DND-41 (cell line): ENCODE results near the gene SPPL2C.

ENCODE experiments used
- ATAC-seq: fragments of 200-7000 bp; cut with Tn5 transposase; 3 replicates; pipeline ENCODE4 v1.9.1; 2021; ENCODE audit warnings: low read depth; ENCODE audit not compliant: insufficient read depth
- DNase-seq: peaks from one replicate; pipeline ENCODE4 v3.0.0-alpha.2; 2020
- H2AFZ ChIP-seq: 2 replicates; pipeline ENCODE4 v1.6.0; 2012; ENCODE audit warnings: low read depth, low read length
- H3K27ac ChIP-seq: 2 replicates; pipeline ENCODE4 v1.5.1; 2012; ENCODE audit warnings: low read length, inconsistent platforms
- H3K27me3 ChIP-seq: fragments of 200-600 bp; sonication (generic); 2 replicates; pipeline ENCODE4 v1.6.0; 2012; ENCODE audit warnings: low read length, mild to moderate bottlenecking, inconsistent platforms; ENCODE audit not compliant: insufficient read depth, poor library complexity
- H3K36me3 ChIP-seq: 2 replicates; pipeline ENCODE4 v1.5.1; 2012; ENCODE audit warnings: low read length, inconsistent platforms; ENCODE audit not compliant: insufficient read depth
- H3K4me1 ChIP-seq: 2 replicates; pipeline ENCODE4 v1.5.1; 2012; ENCODE audit warnings: mild to moderate bottlenecking, low read length; ENCODE audit not compliant: insufficient read depth
- H3K4me2 ChIP-seq: 2 replicates; pipeline ENCODE4 v1.6.0; 2012; ENCODE audit warnings: mild to moderate bottlenecking, moderate library complexity, low read length, inconsistent platforms; ENCODE audit not compliant: insufficient read depth
- H3K4me3 ChIP-seq, 2 experiments: fragments of 200-600 bp in 1 of 2; shearing (Covaris generic) in 1 of 2; 2 replicates each; pipeline ENCODE4 v1.5.1; 2012 to 2016; ENCODE audit warnings: inconsistent platforms in 2 of 2, low read length in 2 of 2, mild to moderate bottlenecking in 2 of 2, low read depth in 1 of 2, moderate library complexity in 1 of 2
- H3K79me2 ChIP-seq: 2 replicates; pipeline ENCODE4 v1.6.0; 2012; ENCODE audit warnings: low read length, inconsistent platforms; ENCODE audit not compliant: insufficient read depth
- H3K9ac ChIP-seq: 2 replicates; pipeline ENCODE4 v1.6.0; 2012; ENCODE audit warnings: low read depth, mild to moderate bottlenecking, inconsistent platforms, low read length, moderate library complexity
- H3K9me3 ChIP-seq: 2 replicates; pipeline ENCODE4 v1.5.1; 2012; ENCODE audit warnings: low read length, moderate library complexity, mild to moderate bottlenecking, inconsistent platforms; ENCODE audit not compliant: insufficient read depth, severe bottlenecking
- H4K20me1 ChIP-seq: 2 replicates; pipeline ENCODE4 v1.6.0; 2012; ENCODE audit warnings: low read length; ENCODE audit not compliant: insufficient read depth
- EZH2 ChIP-seq: IDR thresholded peaks from 3 replicates; pipeline ENCODE4 v1.6.1; 2012; ENCODE audit warnings: borderline replicate concordance, low read depth, mild to moderate bottlenecking, moderate library complexity, low read length, inconsistent platforms; ENCODE audit not compliant: severe bottlenecking
- TF ChIP-seq, protein P1 (sequence below): IDR thresholded peaks from 2 replicates; pipeline ENCODE4 v1.5.1; 2012; ENCODE audit warnings: borderline replicate concordance, low read length, moderate library complexity, mild to moderate bottlenecking; ENCODE audit not compliant: poor library complexity, severe bottlenecking; ENCODE audit errors: extremely low read depth

The SPPL2C gene

DNA sequence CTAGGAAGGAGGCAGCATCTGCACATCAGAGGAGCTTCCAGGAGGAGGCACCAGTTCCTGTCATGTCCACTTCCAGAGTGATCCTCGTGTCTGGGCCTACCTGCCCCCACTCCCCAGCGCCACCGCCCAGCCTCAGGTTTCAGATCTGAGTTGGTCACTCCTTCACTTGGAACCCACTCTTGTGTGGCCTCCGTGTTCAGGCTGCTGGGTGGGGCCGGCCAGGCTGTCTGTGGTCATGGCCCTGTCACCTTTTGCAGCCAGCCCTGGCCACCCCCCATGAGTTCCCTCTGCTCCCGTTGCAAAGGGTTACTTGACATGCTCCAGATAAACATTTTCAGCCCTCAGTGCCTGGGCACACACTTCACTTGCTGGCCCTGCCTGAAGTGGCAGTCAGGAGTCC lies 26.6 kb upstream of the SPPL2C start:
- Histone ChIP-seq H4K20me1 (no peaks in the 10 kb centered on the region), H2AFZ (no peak overlapping the region), H3K27ac (no peak overlapping the region), H3K4me2 (no peak overlapping the region), H3K27me3 (no peaks in the 10 kb centered on the region), H3K79me2 (no peaks in the 10 kb centered on the region), H3K4me1 (no peaks in the 10 kb centered on the region), H3K9ac (no peak overlapping the region), H3K9me3 (no peaks in the 10 kb centered on the region), H3K36me3 (no peaks in the 10 kb centered on the region), H3K4me3 (no peak overlapping the region)
- no peak for DNase-seq
- no peak for ATAC-seq
- TF ChIP-seq EZH2: no peak
- TF ChIP-seq, protein P1, sequence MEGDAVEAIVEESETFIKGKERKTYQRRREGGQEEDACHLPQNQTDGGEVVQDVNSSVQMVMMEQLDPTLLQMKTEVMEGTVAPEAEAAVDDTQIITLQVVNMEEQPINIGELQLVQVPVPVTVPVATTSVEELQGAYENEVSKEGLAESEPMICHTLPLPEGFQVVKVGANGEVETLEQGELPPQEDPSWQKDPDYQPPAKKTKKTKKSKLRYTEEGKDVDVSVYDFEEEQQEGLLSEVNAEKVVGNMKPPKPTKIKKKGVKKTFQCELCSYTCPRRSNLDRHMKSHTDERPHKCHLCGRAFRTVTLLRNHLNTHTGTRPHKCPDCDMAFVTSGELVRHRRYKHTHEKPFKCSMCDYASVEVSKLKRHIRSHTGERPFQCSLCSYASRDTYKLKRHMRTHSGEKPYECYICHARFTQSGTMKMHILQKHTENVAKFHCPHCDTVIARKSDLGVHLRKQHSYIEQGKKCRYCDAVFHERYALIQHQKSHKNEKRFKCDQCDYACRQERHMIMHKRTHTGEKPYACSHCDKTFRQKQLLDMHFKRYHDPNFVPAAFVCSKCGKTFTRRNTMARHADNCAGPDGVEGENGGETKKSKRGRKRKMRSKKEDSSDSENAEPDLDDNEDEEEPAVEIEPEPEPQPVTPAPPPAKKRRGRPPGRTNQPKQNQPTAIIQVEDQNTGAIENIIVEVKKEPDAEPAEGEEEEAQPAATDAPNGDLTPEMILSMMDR: no peak

DNA sequence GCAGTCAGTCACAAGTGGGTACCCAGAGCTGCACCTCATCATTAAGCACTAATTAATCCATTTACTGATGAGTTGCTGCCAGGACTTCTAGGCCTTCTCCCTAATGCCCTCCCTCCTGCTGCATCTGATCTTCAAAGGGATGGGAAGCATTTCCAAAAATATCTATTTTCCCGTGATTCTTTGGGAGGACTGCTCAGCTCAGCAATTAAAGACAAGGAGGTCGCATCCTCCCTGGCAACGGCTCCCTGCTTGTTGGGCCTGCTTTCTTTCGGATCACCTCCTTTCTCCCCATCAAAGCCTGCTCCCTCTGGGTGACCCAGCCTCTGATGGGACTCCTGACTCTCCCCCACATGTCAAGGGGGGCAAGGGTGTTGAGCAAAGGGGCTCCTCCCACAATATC lies 26.0 kb upstream of the SPPL2C start:
- DNase-seq (no peak), ATAC-seq (no peak)
- no peak for TF ChIP-seq EZH2
- TF ChIP-seq, protein P1: no peak
- Histone ChIP-seq H3K4me3 (no peak overlapping the region), H3K27me3 (peaks cover 1% of the 10 kb centered on the region), H3K4me2 (no peak overlapping the region), H4K20me1 (no peaks in the 10 kb centered on the region), H3K9ac (no peak overlapping the region), H3K4me1 (no peaks in the 10 kb centered on the region), H3K9me3 (no peaks in the 10 kb centered on the region), H2AFZ (no peak overlapping the region), H3K27ac (no peak overlapping the region), H3K79me2 (no peaks in the 10 kb centered on the region), H3K36me3 (no peaks in the 10 kb centered on the region)

DNA sequence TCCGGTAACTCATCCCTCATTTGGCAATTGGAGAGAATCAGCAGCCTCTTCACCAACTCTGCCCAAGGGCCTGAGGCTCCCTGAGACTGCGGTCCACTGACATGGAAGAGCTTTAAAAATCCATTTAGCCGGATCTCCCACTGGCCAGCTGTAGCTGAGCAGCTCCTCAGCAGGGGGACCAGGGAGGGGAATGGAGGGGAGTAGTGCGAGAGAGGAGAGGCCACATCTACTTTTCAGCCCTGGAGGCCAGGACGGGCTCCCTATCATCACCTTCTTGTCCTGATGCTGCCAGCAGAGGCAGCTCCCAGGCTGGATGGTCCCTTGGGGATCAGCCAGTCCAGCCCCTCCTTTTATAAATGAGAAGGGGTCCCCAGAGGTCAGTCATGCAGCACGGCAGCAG lies 25.0 kb upstream of the SPPL2C start:
- no peaks in the 10 kb centered on the region for H3K36me3 ChIP-seq
- no peaks in the 10 kb centered on the region for H3K4me1 ChIP-seq
- no peaks in the 10 kb centered on the region for H3K79me2 ChIP-seq
- H3K27me3 ChIP-seq: peaks cover 4% of the 10 kb centered on the region
- ATAC-seq: no peak
- no peaks in the 10 kb centered on the region for H3K9me3 ChIP-seq
- no peak overlapping the region for H3K9ac ChIP-seq
- H4K20me1 ChIP-seq: no peaks in the 10 kb centered on the region
- TF ChIP-seq EZH2: no peak
- TF ChIP-seq, protein P1: no peak
- H3K4me2 ChIP-seq: no peak overlapping the region
- H3K4me3 ChIP-seq: no peak overlapping the region
- H2AFZ ChIP-seq: no peak overlapping the region
- H3K27ac ChIP-seq: no peak overlapping the region
- no peak for DNase-seq
